ENCODE data around the gene LIG3.
A peak's percentile ranks its signal among the peaks of the same experiment; 100 is the strongest.
"Not testable (repeated sequence)": the region's sequence is repeated elsewhere in the genome, so short reads cannot be mapped to it uniquely, and the experiment has no call there.

Gene LIG3

DNA sequence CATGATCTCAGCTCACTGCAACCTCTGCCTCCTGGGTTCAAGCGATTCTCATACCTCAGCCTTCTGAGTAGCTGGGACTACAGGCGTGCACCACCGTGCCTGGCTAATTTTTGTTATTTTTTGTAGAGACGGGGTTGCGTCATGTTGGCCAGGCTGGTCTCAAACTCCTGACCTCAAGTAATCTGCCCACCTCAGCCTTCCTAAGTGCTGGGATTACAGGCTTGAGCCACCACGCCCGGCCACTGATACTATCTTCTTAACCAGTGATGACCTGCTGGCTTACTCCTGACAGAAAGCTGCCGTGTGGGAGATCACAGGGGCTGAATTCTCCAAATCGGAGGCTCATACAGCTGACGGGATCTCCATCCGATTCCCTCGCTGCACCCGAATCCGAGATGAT lies 20.7 kb downstream of the LIG3 start:
- DNase-seq, result not testable (repeated sequence)

DNA sequence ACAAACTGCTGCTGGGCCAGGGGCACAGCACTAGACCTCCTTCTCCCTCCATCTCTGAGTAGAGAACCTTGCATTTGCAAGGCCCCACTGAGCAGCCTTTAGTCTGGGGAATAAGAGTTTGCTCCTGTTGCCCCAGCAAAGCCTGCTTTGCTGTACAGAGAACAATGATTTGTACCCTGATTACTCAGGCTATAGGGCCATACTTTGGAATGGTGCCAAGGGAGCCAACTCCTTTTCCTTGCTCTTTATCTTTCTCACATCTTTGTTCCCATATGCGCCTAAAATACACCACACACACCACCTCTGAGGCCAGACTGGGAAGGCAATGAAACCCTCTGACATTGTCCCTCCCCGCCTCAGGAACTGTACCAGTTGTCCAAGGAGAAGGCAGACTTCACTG lies 21.2 kb downstream of the LIG3 start:
- no peak for DNase-seq

DNA sequence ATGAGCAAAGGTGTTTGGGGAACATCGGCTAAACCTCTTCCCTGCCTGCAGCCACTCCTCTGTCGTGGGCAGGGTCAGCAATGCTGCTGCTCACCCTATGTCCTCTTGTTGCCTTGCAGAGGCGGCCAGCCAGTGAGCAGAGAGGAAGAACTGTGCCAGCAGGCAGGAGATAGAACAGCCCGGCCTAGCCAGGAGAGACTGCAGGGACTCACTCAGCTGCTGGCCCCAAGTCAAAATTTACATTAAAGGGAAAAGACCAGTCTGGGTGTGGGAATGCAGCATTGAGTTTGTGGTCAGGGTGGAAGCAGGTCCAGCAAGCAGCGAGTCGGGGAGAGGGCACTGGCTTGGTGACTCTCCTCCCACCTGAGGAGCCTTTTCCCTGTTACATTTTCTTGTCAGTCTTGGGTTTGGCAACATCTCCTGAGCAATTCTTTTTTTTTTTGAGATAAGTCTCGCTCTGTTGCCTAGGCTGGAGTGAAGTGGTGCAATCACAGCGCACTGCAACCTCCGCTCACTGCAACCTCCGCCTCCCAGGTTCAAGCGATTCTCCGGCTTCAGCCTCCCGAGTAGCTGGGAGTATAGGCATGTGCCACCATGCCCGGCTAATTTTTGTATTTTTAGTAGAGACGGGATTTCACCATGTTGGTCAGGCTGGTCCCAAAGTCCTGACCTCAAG lies 22.7 kb downstream of the LIG3 start:
- DNase-seq, result no peak

DNA sequence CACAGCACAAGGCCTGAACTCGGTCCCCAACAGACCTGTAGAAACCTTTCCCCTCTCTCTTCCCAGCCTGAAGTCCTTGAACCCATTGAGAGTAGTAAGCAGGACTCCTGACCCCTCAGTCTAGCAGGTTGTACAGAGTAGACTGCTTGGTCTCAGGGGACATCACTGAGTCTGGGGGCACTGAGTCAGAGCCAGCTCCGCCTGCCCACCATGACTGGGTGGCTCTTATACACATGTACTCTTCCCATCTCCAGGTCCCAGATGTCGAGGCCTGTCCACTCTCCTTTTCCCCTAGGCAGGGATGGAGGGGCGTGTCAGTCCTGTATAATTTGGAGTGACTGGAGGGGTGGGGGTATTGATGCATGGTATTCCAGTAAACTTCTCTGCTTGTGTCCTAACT lies 23.5 kb downstream of the LIG3 start:
- no peak for DNase-seq

DNA sequence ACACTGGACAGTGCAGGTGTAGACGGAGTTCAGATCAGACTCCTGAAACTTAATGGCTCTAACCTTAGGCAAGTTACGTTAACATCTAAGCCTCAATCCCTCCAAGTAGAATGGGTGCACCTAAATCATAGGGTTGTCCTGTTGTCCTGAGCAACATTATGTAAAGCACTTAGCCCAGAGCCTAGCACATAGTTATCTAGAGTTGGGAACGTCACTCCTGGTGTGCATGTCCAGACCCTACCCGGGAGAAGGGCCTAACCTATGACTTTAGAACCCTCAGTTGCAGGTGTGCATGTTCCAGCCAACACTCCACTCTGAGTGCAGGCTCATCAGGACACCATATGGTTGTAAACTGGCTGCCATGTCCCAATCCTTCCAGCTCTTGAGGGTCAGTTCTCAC lies 26.0 kb downstream of the LIG3 start:
- DNase-seq, result no peak

DNA sequence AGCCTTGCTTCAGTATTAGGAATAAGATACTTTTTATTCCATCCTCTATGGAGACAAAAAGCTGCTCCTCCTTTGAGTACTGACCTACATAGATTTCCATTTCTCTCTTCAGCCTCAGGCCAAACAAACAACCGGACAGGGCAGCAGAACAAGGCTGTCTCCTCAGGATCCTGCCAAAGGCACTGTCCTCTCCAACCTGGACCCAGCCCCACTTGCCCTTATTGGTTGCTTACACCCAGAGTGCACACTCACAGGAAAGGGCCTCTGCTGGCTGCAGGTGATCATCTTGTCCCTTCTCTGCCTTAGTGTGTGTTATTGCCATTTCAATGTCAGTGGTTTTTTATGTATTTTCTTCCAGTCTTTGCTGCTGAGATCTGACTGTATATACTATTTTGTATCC lies 26.6 kb downstream of the LIG3 start:
- DNase-seq, result no peak

DNA sequence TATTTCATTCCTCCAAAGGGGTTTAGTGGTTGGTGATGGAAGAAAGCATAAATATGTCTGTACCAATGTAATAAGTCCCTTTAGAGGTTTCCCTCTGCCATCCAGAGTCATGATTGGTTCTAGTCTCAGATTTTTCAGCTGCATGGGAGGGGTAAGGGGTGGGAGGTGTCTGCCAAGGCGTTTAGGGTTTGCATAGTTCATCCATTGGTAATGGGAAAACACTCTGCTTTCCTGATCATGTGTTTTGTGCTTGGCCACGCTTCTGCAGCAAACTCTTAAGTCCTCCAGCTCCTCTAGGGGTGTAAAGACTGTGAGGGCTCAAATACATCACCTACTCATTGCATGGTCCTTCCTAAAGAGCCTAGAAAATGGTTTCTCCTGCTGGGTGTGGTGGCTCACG lies 29.8 kb downstream of the LIG3 start:
- DNase-seq, result no peak

DNA sequence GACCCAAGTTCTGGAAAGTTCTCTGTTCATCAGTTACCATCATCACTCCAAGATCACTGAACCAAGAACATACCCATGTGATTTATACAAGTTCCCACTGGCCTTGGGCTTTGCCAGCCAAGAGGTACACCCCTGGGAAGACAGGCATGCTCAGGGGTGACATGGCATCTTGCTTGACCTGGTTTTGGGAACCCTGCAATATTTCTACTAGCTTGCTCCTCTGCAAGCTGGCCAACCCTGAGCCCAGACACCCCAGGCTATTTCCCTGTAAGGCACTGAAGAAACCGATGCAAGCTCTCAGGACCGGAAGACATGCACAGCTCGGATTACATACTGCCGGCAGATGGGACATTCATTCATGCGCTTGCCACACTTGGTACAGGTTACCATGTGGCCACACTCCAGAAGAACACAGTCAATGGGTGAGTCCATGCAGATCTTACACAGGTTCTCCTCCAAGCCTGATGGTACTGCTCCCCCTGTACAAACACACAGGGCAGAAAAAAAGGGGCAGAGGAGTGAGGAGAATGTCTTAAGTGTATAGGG lies 31.4 kb downstream of the LIG3 start:
- DNase-seq, result no peak

DNA sequence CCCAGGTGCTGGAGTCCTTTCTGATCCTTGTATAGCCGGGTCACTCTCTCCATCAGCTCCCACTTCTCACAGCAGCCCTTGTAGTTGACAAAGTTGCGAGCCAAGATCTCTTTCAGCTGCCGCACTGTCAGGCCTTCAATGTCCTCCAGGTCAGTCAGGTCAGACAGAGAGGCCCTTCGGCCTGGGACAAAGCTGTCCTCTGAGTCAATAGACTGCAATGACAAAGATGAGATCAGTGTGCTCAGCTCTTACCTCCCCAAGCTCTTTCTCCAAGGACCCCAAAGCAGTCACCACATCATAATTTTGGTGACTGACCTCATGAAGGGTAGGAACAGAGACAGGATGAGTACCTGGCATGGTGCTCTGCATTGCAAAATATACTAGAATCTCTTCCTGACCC lies 36.1 kb downstream of the LIG3 start:
- DNase-seq, result no peak

DNA sequence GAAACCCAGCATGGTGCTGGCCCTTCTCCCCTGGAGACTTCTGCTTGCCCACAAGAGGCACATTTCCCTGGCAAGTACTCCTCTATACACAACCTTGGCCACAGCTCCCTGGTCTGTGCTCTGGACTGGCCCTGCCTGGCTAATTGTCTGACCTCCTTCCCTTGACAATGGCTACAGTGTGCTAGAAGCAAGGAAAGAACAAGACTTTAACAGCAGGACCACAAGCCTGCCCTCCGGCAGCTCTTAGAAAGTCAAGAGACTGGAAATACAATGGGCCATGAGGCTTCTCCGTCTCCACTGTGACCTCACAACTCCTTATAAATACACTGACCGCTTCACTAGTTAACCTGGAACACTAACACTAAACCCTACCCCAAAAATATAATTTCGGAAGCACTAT lies 36.7 kb downstream of the LIG3 start:
- DNase-seq, result no peak

DNA sequence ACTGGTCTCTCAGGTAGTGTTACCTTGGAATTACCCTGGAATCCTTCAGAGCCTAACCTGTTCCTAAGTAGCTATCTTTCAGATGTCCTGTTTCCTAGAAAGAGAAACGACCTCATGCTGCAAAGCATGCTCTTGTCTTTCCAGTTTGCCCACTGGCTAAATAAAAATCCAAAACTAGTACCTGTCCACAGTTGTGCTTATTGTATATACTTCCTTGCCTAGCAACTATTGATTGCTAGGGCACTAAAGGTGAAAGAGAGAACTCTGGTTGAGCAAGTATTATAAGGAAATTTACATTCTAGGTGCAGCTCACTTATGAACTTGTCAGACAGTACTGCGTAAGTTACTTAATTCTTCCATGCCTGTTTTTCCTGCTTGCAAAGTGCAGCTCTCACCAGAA lies 38.5 kb downstream of the LIG3 start:
- no peak for DNase-seq

DNA sequence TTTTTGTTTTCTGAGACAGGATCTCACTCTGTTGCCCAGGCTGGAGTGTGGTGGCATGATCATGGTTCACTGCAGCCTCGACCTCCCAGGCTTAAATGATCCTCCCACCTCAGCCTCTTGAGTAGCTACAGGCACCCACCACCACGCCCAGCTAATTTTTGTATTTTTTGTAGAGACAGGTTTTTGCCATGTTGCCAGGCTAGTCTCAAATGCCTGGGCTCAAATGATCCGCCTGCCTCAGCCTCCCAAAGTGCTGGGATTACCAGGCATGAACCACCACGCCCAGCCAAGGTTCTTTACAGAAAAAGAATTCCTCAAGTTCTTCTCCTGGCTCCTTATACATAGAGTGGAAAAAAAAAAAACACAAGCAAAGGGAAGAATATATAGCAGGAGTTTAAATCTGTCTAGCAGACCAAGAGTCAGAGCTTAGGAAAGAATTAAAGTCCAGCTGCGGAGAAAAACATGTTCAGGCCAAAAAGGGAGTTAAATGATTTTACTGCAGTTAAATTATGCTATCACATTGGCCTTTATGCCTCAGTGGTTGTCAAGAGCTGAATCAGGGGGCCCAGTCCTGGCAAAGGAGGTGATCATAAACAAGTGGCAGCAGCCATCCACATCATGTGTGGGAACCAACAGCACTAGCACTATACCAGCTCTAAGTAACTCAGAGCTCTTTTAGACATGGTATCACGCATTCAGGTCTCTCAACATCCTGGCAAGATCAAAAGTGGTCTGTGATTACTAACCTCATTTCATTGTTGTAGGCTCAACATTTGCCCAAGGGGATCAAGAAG lies 39.3 kb downstream of the LIG3 start:
- peak; percentile 2 for DNase-seq

DNA sequence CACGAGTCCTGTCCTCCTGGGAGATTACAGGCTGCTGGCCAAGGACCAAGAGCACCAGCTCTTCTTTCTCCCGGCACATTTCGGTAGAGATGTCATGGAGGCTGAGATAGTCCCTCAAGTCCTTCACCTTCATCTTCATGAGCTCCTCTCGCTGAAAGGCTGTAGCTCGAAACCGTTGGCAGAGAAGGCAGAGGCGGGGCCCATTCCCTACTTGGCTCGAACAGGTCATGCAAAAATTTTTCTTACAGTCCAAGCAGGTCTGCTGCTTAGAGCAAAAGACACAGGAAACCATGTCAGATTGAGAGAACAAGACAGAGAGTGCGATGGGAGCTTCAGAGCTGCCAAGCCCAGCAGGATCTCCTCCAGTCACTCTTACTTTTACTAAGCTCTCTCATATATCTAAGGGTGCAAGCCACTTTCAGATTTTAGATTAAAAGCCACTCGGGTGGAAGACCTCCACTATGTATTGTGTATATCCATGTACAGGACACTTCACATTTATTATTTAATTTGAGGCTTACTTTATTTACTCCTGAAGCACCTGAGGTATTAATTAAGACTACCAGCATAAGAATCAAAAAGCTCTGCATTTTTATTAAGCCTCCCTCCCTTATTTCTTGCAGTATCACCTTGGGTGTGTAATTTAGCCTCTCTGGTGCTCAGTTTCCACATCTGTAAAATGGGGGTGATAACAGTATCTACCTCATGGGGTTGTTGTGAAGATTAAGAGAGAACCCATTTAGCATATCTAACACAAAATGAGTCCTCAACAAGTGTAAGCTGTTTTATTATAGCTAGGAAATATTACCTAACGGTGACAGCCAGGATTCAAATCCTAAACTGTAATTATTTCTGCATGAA lies 41.4 kb downstream of the LIG3 start:
- no peak for DNase-seq

DNA sequence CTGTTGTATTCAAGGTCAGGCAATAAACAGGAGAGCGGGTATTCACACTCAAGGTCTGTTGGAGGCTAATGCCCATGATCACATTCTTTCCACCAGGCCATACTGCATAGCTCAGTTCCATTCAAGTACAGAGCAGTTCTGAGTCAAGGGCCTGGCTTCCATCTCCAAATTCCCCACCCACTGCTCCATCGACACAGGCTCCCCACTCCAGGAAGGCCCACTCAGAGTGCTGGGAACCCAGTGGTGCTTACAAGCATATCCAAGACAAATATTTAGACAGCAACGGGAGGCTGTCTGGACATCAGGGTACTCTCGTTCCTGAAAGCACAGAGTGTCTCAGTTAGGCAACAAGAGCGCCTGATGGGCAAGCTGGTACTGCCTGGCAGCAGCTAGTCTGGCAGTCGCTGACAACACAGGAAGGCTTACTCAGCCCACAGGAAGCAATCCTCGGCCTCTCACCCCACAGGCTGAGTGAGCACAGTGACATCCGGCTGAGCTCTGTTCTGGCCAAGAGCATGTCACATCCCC lies 42.3 kb downstream of the LIG3 start:
- DNase-seq, result peak; percentile 100

DNA sequence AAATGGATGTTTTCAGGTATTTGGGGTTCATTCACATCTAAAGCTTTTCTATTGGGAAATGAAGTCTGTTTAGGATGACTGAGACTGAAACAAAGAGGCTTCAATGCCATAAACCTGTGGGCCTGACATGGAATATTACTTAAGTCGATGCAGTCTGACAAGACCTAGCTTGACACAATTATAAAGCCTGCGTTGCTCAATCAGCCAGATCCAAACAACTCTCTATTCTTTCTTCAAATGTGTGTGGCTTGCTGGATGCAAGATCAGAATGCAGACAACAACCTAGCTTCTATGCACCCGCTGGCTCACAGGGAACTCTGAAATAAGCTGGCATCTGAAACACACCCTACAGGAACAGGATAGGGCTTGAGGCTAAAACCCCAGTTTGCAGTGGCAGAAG lies 43.2 kb downstream of the LIG3 start:
- DNase-seq, result no peak

DNA sequence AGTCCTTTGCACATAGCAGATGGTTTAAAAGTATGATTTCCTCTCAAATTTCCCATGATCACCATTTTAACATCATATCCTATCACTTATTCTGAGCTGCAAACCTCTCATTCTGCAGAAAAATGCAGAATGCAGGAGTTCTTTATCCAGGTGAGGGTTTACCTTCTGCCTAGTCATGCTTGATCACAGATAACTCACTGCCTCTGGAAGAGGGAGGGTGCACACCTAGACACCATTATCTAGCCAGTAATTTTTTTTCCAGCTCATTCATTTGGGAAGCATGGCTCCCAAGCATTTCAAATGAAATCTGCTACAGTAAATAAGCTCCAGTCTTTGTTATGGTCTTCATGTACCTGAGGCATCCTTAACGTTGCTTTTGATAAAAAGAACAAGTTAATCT lies 45.2 kb downstream of the LIG3 start:
- no peak for DNase-seq

DNA sequence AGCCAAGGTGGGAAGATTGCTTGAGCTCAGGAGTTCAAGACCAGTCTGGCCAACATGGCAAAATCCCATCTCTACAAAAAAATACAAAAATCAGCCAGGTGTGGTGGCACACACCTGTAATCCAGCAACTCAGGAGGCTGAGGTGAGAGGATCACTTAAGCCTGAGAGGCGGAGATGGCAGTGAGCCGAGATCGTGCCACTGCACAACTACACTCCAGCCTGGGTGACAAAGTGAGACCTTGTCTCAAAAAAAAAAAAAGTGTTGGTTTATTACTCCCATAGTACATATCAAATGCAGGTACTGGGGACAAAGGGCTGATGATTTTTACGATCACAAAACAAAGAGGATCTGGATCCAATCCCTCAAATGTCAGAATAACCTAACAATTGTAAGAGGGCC lies 47.8 kb downstream of the LIG3 start:
- DNase-seq, result not testable (repeated sequence)

DNA sequence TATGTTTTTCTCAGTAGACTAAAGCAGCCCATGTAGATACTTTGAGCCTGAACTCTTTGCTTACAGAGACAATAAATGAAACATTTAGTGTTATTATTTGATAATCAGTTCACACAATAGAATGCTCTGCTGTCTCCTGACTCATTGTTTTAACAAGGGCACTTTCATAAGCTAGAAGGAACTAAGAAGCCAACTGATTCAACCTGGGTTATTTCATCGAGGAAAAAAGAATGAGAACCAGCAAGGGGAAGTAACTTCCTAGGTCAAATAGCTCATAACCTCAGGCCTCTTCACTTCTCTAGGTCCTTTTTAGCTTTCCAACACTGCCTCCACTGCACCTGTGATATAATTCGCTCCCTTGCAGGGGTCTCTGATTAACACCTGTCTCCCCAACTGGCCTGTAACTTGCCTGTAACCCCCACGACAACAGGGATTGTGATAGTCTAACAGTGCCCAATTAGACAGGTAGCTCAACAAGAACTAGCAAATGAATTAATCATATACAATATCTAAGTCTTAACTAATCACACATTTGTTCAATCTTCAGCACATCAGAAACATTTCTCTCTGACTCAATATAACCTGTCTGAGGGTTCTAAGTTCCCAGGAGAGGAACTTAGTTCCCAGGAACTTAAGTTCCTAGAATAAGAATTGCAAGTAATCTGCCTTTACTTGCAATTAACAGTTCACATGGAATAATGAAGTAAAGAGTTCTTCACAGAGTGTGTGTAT lies 48.4 kb downstream of the LIG3 start:
- DNase-seq, result peak; percentile 73

DNA sequence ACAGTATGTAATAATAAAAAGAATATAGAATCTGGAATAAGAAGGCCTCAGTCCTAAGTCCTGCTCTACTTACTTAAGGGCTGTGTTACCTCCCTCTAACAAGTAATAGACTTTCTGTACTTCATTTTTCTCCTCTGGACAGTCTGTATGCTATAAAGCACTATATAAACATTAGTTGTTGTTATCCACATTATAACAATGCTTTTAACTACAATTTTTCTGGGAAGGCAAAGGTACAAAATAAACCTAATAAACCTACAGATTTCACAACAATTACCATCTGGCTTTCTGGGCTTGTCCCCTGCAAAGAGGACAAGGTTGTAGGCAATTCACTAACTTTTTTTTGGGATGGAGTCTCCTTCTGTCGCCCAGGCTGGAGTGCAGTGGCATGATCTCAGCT lies 50.5 kb downstream of the LIG3 start:
- no peak for DNase-seq

DNA sequence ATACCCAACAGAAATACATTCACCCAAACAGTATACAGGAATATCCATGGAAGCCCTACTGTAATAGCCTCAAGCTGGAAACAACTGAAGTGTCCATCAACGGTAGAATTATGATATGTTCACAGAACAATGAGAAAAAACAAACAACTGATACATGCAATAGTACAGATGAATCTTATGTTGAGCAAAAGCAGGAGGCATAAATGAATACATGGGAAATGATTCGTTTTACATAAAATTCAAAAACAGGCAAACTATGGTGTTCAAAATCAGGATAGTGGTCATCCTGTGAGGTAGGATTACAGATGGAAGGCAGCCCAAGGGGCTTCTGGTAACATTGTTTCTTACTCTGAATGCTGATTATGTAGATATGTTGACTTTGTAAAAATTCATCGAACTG lies 58.1 kb downstream of the LIG3 start:
- DNase-seq, result no peak

DNA sequence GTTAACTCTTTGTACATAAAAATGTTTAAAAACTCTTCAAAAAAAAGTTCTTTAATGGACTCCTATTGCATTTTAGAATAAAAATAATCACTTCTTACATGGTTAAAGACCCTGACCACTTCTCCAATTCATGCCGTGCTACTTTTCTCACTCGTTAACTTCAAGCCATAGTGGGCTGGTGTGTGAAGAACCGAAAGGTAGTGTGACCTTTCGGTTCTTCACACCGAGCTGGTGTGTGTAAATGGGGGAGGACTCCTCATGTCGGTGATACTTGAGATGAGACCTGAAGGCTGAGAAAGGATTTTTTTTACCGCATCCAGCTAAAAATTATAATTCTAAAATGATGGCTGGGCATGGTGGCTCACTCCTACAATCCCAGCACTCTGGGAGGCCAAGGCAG lies 61.1 kb downstream of the LIG3 start:
- no peak for DNase-seq

DNA sequence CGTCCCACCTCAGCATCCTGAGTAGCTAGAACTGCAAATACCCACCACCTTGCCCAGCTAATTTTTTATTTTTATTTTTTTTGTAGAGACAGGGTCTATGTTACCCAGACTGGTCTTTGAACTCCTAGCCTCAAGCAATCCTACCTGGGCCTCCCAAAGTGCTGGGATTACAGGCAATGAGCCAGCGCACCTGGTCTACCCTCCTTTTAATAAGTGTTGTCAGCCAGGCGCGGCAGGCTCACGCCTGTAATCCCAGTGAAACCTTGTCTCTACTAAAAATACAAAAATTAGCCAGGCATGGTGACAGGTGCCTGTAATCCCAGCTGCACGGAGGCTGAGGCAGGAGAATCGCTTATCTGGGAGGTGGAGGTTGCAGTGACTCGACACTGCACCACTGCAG lies 63.9 kb downstream of the LIG3 start:
- DNase-seq, result no peak

Measured in kidney glomerular epithelial cell (primary cell).